SK-N-SH treated with all-trans-retinoic acid at 6 μM for 48 hours (cell line): ENCODE data around the gene UBXN2A.

Experiments
- BACH2 ChIP-seq: fragments of 250-450 bp; sonication (Bioruptor Pico); IDR thresholded peaks from 2 replicates; pipeline ENCODE4 v1.9.0; 2021; ENCODE audit warnings: mild to moderate bottlenecking, borderline replicate concordance
- ESRRG ChIP-seq: fragments of 250-450 bp; sonication (Bioruptor Pico); IDR thresholded peaks from 2 replicates; pipeline ENCODE4 v1.6.1; 2021; ENCODE audit warnings: mild to moderate bottlenecking
- GLIS3 ChIP-seq: fragments of 250-450 bp; sonication (Bioruptor Pico); IDR thresholded peaks from 2 replicates; pipeline ENCODE4 v1.5.0; 2020; ENCODE audit warnings: mild to moderate bottlenecking, moderate library complexity
- PATZ1 ChIP-seq: fragments of 250-450 bp; sonication (Bioruptor Pico); IDR thresholded peaks from 2 replicates; pipeline ENCODE4 v1.8.0; 2020; ENCODE audit warnings: mild to moderate bottlenecking, moderate library complexity, borderline replicate concordance
- RARB ChIP-seq: fragments of 250-450 bp; sonication (Bioruptor Pico); IDR thresholded peaks from 2 replicates; pipeline ENCODE4 v1.8.0; 2021; ENCODE audit warnings: mild to moderate bottlenecking, moderate library complexity
- SNAI2 ChIP-seq: fragments of 250-450 bp; sonication (Bioruptor Pico); IDR thresholded peaks from 2 replicates; pipeline ENCODE4 v1.5.0; 2020; ENCODE audit warnings: mild to moderate bottlenecking, moderate library complexity
- TCF4 ChIP-seq: fragments of 250-450 bp; sonication (Bioruptor Pico); IDR thresholded peaks from 2 replicates; pipeline ENCODE4 v1.8.0; 2021; ENCODE audit warnings: mild to moderate bottlenecking, moderate library complexity, borderline replicate concordance
- ZC3H10 ChIP-seq: fragments of 250-450 bp; sonication (Bioruptor Pico); IDR thresholded peaks from 2 replicates; pipeline ENCODE4 v1.5.1; 2021; ENCODE audit warnings: mild to moderate bottlenecking, moderate library complexity
- ZFP30 ChIP-seq: fragments of 450-650 bp; formaldehyde crosslinking; IDR thresholded peaks from 2 replicates; pipeline ENCODE4 v1.5.0; 2022; ENCODE audit warnings: mild to moderate bottlenecking, moderate library complexity
- ZNF70 ChIP-seq: fragments of 450-650 bp; formaldehyde crosslinking; IDR thresholded peaks from 2 replicates; pipeline ENCODE4 v1.5.0; 2020; ENCODE audit warnings: mild to moderate bottlenecking, moderate library complexity
- TF ChIP-seq, protein P1 (sequence below): fragments of 250-450 bp; sonication (Bioruptor Pico); IDR thresholded peaks from 2 replicates; pipeline ENCODE4 v1.5.0; 2020; ENCODE audit warnings: mild to moderate bottlenecking, moderate library complexity
- TF ChIP-seq, protein P2 (sequence below): fragments of 250-450 bp; sonication (Bioruptor Pico); IDR thresholded peaks from 2 replicates; pipeline ENCODE4 v1.8.0; 2021; ENCODE audit warnings: low read depth, mild to moderate bottlenecking, moderate library complexity, borderline replicate concordance

GRCh38 chr2:24017711-24018110 lies 77.4 kb downstream of the UBXN2A start:
- TF ChIP-seq PATZ1 (CRISPR knock-in tag) (no peak), RARB (CRISPR knock-in tag) (no peak), ZC3H10 (no peak), SNAI2 (CRISPR knock-in tag) (no peak), ESRRG (CRISPR knock-in tag) (no peak), BACH2 (no peak), TCF4 (no peak), ZNF70 (CRISPR knock-in tag) (no peak), ZFP30 (CRISPR knock-in tag) (no peak), GLIS3 (CRISPR knock-in tag) (no peak)
- TF ChIP-seq, protein P1, sequence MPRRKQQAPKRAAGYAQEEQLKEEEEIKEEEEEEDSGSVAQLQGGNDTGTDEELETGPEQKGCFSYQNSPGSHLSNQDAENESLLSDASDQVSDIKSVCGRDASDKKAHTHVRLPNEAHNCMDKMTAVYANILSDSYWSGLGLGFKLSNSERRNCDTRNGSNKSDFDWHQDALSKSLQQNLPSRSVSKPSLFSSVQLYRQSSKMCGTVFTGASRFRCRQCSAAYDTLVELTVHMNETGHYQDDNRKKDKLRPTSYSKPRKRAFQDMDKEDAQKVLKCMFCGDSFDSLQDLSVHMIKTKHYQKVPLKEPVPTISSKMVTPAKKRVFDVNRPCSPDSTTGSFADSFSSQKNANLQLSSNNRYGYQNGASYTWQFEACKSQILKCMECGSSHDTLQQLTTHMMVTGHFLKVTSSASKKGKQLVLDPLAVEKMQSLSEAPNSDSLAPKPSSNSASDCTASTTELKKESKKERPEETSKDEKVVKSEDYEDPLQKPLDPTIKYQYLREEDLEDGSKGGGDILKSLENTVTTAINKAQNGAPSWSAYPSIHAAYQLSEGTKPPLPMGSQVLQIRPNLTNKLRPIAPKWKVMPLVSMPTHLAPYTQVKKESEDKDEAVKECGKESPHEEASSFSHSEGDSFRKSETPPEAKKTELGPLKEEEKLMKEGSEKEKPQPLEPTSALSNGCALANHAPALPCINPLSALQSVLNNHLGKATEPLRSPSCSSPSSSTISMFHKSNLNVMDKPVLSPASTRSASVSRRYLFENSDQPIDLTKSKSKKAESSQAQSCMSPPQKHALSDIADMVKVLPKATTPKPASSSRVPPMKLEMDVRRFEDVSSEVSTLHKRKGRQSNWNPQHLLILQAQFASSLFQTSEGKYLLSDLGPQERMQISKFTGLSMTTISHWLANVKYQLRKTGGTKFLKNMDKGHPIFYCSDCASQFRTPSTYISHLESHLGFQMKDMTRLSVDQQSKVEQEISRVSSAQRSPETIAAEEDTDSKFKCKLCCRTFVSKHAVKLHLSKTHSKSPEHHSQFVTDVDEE (CRISPR knock-in tag), result no peak
- TF ChIP-seq, protein P2, sequence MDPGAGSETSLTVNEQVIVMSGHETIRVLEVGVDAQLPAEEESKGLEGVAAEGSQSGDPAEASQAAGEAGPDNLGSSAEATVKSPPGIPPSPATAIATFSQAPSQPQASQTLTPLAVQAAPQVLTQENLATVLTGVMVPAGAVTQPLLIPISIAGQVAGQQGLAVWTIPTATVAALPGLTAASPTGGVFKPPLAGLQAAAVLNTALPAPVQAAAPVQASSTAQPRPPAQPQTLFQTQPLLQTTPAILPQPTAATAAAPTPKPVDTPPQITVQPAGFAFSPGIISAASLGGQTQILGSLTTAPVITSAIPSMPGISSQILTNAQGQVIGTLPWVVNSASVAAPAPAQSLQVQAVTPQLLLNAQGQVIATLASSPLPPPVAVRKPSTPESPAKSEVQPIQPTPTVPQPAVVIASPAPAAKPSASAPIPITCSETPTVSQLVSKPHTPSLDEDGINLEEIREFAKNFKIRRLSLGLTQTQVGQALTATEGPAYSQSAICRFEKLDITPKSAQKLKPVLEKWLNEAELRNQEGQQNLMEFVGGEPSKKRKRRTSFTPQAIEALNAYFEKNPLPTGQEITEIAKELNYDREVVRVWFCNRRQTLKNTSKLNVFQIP, result no peak
